GM12878 (cell line): ENCODE data around the gene EXOC3L4. TPM values are rescaled to one million over a fixed set of nuclear protein-coding genes. Genes with fewer than 3 reads are reported as not detected.

Experiments
- ATAC-seq: fragments of 200-7000 bp; cut with Tn5 transposase; 3 replicates; pipeline ENCODE4 v1.9.1; 2020; ENCODE audit warnings: mild to moderate bottlenecking, moderate library complexity
- BruUV-seq: library from RNA; stranded (reverse); fragments of 400-500 nt; replicated peaks from 2 replicates; lab custom pipeline; 2021; lab: Mats Ljungman, UMichigan
- CTCF ChIA-PET: fragments of 300-600 bp; sonication (Branson Sonifier 250); formaldehyde crosslinking; extraction: SDS; loops from one replicate; lab custom pipeline; 2021; ENCODE audit warnings: inconsistent platforms; lab: Yijun Ruan, JAX
- POLR2A ChIA-PET: fragments of 350-600 bp; formaldehyde crosslinking; extraction: SDS; loops from one replicate; lab custom pipeline; 2021; ENCODE audit warnings: inconsistent platforms; lab: Charles Lee
- RAD21 ChIA-PET: fragments of 300-600 bp; sonication (Branson Sonifier 250); formaldehyde crosslinking; loops from one replicate; lab custom pipeline; 2023; ENCODE audit warnings: antibody characterized with exemption; ENCODE audit not compliant: unreplicated experiment; lab: Charles Lee
- SMC1A ChIA-PET: fragments of 300-600 bp; sonication (Branson Sonifier 250); formaldehyde crosslinking; loops from one replicate; lab custom pipeline; 2023; ENCODE audit not compliant: unreplicated experiment, uncharacterized antibody; lab: Charles Lee
- DNase-seq: peaks from one replicate; pipeline ENCODE4 v3.0.0-alpha.2; 2011; ENCODE audit warnings: low read depth, low spot score
- FAIRE-seq: peaks from 3 replicates; lab custom pipeline; 2011; peaks lifted over from hg19 to GRCh38; lab: Jason Lieb, UNC
- H2AFZ ChIP-seq: 2 replicates; pipeline ENCODE4 v1.6.0; 2011; ENCODE audit warnings: low read depth, low read length, control low read depth; ENCODE audit not compliant: control insufficient read depth
- H3K27ac ChIP-seq: 2 replicates; pipeline ENCODE4 v1.5.1; 2011; ENCODE audit warnings: control low read depth; ENCODE audit not compliant: control insufficient read depth, insufficient read depth
- H3K27me3 ChIP-seq, 2 experiments: replicated peaks in 1 of 2; 2 replicates each; pipeline versions ENCODE4 v1.6.0 to v1.6.1; 2011; ENCODE audit warnings: low read length in 1 of 2; ENCODE audit not compliant: control insufficient read depth in 2 of 2, insufficient read depth in 2 of 2
- H3K36me3 ChIP-seq, 2 experiments: 2 replicates each; pipeline ENCODE4 v1.5.1; 2011; ENCODE audit warnings: low read length in 1 of 2; ENCODE audit not compliant: control insufficient read depth in 2 of 2, insufficient read depth in 2 of 2
- H3K4me1 ChIP-seq: 2 replicates; pipeline ENCODE4 v1.6.1; 2011; ENCODE audit warnings: mild to moderate bottlenecking, low read length, moderate library complexity, mixed read lengths; ENCODE audit not compliant: control insufficient read depth, insufficient read depth
- H3K4me2 ChIP-seq: 2 replicates; pipeline ENCODE4 v1.6.0; 2011; ENCODE audit warnings: control low read depth; ENCODE audit not compliant: control insufficient read depth, insufficient read depth
- H3K4me3 ChIP-seq: fragments of 200-600 bp; sonication (generic); 2 replicates; pipeline ENCODE4 v1.5.1; 2016
- H3K79me2 ChIP-seq: 2 replicates; pipeline ENCODE4 v1.6.0; 2011; ENCODE audit warnings: low read length; ENCODE audit not compliant: control insufficient read depth, insufficient read depth
- H3K9ac ChIP-seq: 2 replicates; pipeline ENCODE4 v1.8.0; 2011; ENCODE audit warnings: low read length, control low read depth, mixed read lengths; ENCODE audit not compliant: control insufficient read depth, insufficient read depth
- H3K9me3 ChIP-seq: replicated peaks from 3 replicates; pipeline ENCODE4 v1.5.1; 2011; ENCODE audit warnings: mild to moderate bottlenecking, low read length; ENCODE audit not compliant: control insufficient read depth, insufficient read depth
- H4K20me1 ChIP-seq: 2 replicates; pipeline ENCODE4 v1.6.0; 2011; ENCODE audit not compliant: control insufficient read depth, insufficient read depth
- CHD1 ChIP-seq: IDR thresholded peaks from 2 replicates; pipeline ENCODE4 v1.6.1; 2012; ENCODE audit warnings: low read depth, low read length, improper control_type of control experiment
- CHD4 ChIP-seq: fragments of 200-600 bp; sonication (generic); IDR thresholded peaks from 2 replicates; pipeline ENCODE4 v1.6.1; 2016; ENCODE audit warnings: mild to moderate bottlenecking
- HCFC1 ChIP-seq: fragments of 150-350 bp; IDR thresholded peaks from 2 replicates; pipeline ENCODE4 v1.6.1; 2014; ENCODE audit warnings: low read length
- IKZF1 ChIP-seq: fragments of 450-650 bp; conservative IDR thresholded peaks from 2 replicates; pipeline ENCODE4 v1.6.1; 2017; ENCODE audit warnings: antibody characterized with exemption, mild to moderate bottlenecking
- KDM1A ChIP-seq: fragments of 200-600 bp; sonication (generic); IDR thresholded peaks from 2 replicates; pipeline ENCODE4 v1.6.1; 2016; ENCODE audit warnings: borderline replicate concordance
- NR2C1 ChIP-seq: fragments of 450-650 bp; IDR thresholded peaks from 2 replicates; pipeline ENCODE4 v1.6.1; 2017; ENCODE audit warnings: antibody characterized with exemption, mild to moderate bottlenecking, moderate library complexity
- PAX5 ChIP-seq: IDR thresholded peaks from 2 replicates; pipeline ENCODE4 v1.6.1; 2011; ENCODE audit warnings: low read depth, low read length, borderline replicate concordance
- POLR2A ChIP-seq: IDR thresholded peaks from 2 replicates; pipeline ENCODE4 v1.6.1; 2011; ENCODE audit warnings: low read depth, mild to moderate bottlenecking, low read length
- RELA ChIP-seq: fragments of 450-650 bp; IDR thresholded peaks from 2 replicates; pipeline ENCODE4 v1.8.0; 2014; ENCODE audit warnings: borderline replicate concordance; ENCODE audit not compliant: partially characterized antibody
- SMARCA5 ChIP-seq: fragments of 450-650 bp; IDR thresholded peaks from 2 replicates; pipeline ENCODE4 v1.6.1; 2017; ENCODE audit warnings: mild to moderate bottlenecking
- TCF12 ChIP-seq: IDR thresholded peaks from 2 replicates; pipeline ENCODE4 v1.6.1; 2011; ENCODE audit warnings: low read depth, mild to moderate bottlenecking, low read length
- TCF3 ChIP-seq: IDR thresholded peaks from 2 replicates; pipeline ENCODE4 v1.6.1; 2012; ENCODE audit warnings: low read depth, mild to moderate bottlenecking, low read length, borderline replicate concordance; ENCODE audit not compliant: insufficient read depth
- ZNF217 ChIP-seq: fragments of 450-650 bp; IDR thresholded peaks from 2 replicates; pipeline ENCODE4 v1.6.1; 2017; ENCODE audit warnings: antibody characterized with exemption, mild to moderate bottlenecking
- ZNF274 ChIP-seq: IDR thresholded peaks from one replicate; pipeline ENCODE4 v1.8.0; 2011; ENCODE audit not compliant: insufficient read length, insufficient read depth
- WGBS: methylation state at CpG from one replicate; pipeline ENCODE4 v1.1.6; 2016; ENCODE audit warnings: low lambda C conversion rate; ENCODE audit not compliant: insufficient replicate concordance, insufficient coverage; ENCODE audit errors: missing lambda C conversion rate; 5-methylcytosine and 5-hydroxymethylcytosine counted together
- in situ Hi-C: fragments of 300-500 bp; cut with MboI; formaldehyde crosslinking; loops from 9 replicates; pipeline ENCODE4 v1.14.3; 2018; ENCODE audit warnings: mixed read lengths
- intact Hi-C: fragments of 100-400 bp; cut with micrococcal nuclease; formaldehyde crosslinking; loops from one replicate; pipeline ENCODE4 v1.14.2; 2022; ENCODE audit not compliant: unreplicated experiment
- polyA plus RNA-seq, 11 experiments: library from polyadenylated mRNA; depleted of rRNA in 4 of 11; unstranded in 6 of 11; stranded (reverse) in 5 of 11; fragments of >200 nt; fragmentation: Nextera tagmentation in 4 of 11; fragmentation: Illumina TruSeq in 1 of 11; extraction: Ambion mirVana in 4 of 11; extraction: Trizol in 1 of 11; gene quantifications; 1 replicate in 1 of 11; 2 replicates in 10 of 11; pipeline versions ENCODE4 v1.2.1 to v1.2.3, GENCODE V29; 2011 to 2016; ENCODE audit warnings: inconsistent platforms in 2 of 11, missing spikeins in 2 of 11, low read depth in 1 of 11
- total RNA-seq, 4 experiments: library from RNA; depleted of rRNA in 3 of 4; stranded (reverse); fragments of >200 nt in 3 of 4; fragmentation: Illumina TruSeq in 1 of 4; extraction: Trizol in 1 of 4; gene quantifications; 2 replicates each; pipeline versions ENCODE4 v1.2.1 to v1.2.3, GENCODE V29; 2013 to 2021
- TF ChIP-seq, protein P1 (sequence below): IDR thresholded peaks from 2 replicates; pipeline ENCODE4 v1.6.1; 2012; ENCODE audit warnings: low read depth, low read length, improper control_type of control experiment
- TF ChIP-seq, protein P2 (sequence below): fragments of 450-650 bp; IDR thresholded peaks from 2 replicates; pipeline ENCODE4 v1.6.1; 2016; ENCODE audit warnings: mild to moderate bottlenecking, moderate library complexity, borderline replicate concordance
- TF ChIP-seq, protein P3 (sequence below): fragments of 450-650 bp; IDR thresholded peaks from 2 replicates; pipeline ENCODE4 v1.6.1; 2018; ENCODE audit warnings: mild to moderate bottlenecking, low read depth, moderate library complexity; ENCODE audit not compliant: partially characterized antibody

The EXOC3L4 gene
- total and polyA plus RNA-seq, 10 of the 15 experiments (the other 5 are each of a cell fraction or from before 2014, with no cell fraction given) = not detected

DNA sequence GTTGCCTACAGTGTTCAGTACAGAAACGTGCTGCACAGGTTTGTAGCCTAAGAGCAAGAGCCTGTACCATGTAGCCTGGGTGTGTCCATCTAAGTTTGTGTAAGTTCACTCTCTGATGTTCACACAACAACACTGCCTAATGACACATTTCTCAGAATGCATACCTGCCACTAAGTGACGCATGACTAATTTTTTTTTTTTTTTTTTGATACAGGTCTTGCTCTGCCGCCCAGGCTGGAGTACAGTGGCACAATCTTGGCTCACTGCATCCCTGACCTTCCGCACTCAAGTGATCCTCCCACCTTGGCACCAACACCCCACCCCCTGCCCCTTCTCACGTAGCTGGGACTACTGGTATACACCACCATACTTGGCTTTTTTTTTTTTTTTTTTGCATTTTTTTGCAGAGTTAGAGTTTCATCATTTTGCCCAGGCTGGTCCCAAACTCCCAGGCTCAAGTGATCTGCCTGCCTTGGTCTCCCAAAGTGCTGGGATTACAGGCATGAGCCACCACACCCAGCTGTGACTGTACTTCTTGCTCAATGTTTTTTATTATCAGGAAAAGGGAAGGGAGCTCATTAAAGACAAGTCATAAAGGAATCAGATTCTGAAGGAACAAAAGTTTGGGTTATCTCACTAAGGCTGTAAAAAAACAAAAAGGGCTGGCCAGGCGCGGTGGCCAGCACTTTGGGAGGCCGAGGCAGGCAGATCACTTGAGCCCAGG is 27.1 kb upstream of the EXOC3L4 start:
- FAIRE-seq (no peak), ATAC-seq (no peak), DNase-seq (no peak)
- H3K27ac ChIP-seq = no peak overlapping the region
- no peaks in the 10 kb centered on the region for H3K79me2 ChIP-seq
- no TSS peak for BruUV-seq
- H2AFZ ChIP-seq = no peak overlapping the region
- H3K9ac ChIP-seq = no peak overlapping the region
- H3K27me3 ChIP-seq = no peaks in the 10 kb centered on the region; a peak in 1 of 4 replicates
- in situ Hi-C loops = no loop called here
- no peak overlapping the region for H3K4me3 ChIP-seq
- 48% methylated on average over 5 of the region's 8 CpGs for WGBS
- ChIA-PET SMC1A (interaction anchor here (1.2 kb wide), 1 partner anchor 373 kb away, joined by 3 read pairs; no protein-coding TSS in a partner anchor), RAD21 (no interaction called here), CTCF (no interaction called here), POLR2A (no interaction called here)
- intact Hi-C loops = no loop called here
- no peaks in the 10 kb centered on the region for H3K36me3 ChIP-seq
- no peaks in the 10 kb centered on the region for H3K4me1 ChIP-seq
- no peaks in the 10 kb centered on the region for H3K9me3 ChIP-seq
- H3K4me2 ChIP-seq = no peak overlapping the region
- no peak for TF ChIP-seq POLR2A
- TF ChIP-seq, protein P1, sequence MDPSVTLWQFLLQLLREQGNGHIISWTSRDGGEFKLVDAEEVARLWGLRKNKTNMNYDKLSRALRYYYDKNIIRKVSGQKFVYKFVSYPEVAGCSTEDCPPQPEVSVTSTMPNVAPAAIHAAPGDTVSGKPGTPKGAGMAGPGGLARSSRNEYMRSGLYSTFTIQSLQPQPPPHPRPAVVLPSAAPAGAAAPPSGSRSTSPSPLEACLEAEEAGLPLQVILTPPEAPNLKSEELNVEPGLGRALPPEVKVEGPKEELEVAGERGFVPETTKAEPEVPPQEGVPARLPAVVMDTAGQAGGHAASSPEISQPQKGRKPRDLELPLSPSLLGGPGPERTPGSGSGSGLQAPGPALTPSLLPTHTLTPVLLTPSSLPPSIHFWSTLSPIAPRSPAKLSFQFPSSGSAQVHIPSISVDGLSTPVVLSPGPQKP = no peak
- TF ChIP-seq CHD1 = no peak
- TF ChIP-seq SMARCA5 = no peak
- no peak for TF ChIP-seq ZNF217
- no peak for TF ChIP-seq PAX5
- TF ChIP-seq IKZF1 = no peak
- no peak for TF ChIP-seq RELA
- TF ChIP-seq HCFC1 = no peak
- TF ChIP-seq, protein P2, sequence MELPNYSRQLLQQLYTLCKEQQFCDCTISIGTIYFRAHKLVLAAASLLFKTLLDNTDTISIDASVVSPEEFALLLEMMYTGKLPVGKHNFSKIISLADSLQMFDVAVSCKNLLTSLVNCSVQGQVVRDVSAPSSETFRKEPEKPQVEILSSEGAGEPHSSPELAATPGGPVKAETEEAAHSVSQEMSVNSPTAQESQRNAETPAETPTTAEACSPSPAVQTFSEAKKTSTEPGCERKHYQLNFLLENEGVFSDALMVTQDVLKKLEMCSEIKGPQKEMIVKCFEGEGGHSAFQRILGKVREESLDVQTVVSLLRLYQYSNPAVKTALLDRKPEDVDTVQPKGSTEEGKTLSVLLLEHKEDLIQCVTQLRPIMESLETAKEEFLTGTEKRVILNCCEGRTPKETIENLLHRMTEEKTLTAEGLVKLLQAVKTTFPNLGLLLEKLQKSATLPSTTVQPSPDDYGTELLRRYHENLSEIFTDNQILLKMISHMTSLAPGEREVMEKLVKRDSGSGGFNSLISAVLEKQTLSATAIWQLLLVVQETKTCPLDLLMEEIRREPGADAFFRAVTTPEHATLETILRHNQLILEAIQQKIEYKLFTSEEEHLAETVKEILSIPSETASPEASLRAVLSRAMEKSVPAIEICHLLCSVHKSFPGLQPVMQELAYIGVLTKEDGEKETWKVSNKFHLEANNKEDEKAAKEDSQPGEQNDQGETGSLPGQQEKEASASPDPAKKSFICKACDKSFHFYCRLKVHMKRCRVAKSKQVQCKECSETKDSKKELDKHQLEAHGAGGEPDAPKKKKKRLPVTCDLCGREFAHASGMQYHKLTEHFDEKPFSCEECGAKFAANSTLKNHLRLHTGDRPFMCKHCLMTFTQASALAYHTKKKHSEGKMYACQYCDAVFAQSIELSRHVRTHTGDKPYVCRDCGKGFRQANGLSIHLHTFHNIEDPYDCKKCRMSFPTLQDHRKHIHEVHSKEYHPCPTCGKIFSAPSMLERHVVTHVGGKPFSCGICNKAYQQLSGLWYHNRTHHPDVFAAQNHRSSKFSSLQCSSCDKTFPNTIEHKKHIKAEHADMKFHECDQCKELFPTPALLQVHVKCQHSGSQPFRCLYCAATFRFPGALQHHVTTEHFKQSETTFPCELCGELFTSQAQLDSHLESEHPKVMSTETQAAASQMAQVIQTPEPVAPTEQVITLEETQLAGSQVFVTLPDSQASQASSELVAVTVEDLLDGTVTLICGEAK = no peak
- no peak for TF ChIP-seq NR2C1
- TF ChIP-seq, protein P3, sequence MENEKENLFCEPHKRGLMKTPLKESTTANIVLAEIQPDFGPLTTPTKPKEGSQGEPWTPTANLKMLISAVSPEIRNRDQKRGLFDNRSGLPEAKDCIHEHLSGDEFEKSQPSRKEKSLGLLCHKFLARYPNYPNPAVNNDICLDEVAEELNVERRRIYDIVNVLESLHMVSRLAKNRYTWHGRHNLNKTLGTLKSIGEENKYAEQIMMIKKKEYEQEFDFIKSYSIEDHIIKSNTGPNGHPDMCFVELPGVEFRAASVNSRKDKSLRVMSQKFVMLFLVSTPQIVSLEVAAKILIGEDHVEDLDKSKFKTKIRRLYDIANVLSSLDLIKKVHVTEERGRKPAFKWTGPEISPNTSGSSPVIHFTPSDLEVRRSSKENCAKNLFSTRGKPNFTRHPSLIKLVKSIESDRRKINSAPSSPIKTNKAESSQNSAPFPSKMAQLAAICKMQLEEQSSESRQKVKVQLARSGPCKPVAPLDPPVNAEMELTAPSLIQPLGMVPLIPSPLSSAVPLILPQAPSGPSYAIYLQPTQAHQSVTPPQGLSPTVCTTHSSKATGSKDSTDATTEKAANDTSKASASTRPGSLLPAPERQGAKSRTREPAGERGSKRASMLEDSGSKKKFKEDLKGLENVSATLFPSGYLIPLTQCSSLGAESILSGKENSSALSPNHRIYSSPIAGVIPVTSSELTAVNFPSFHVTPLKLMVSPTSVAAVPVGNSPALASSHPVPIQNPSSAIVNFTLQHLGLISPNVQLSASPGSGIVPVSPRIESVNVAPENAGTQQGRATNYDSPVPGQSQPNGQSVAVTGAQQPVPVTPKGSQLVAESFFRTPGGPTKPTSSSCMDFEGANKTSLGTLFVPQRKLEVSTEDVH = no peak
- no peak for TF ChIP-seq CHD4
- TF ChIP-seq TCF12 = no peak
- TF ChIP-seq ZNF274 = no peak
- TF ChIP-seq TCF3 = no peak
- no peak for TF ChIP-seq KDM1A
- H4K20me1 ChIP-seq = no peaks in the 10 kb centered on the region
